GM12801 (cell line): ENCODE results near the gene STEAP1.

Experiments used
- TF ChIP-seq, protein P1 (sequence below): IDR thresholded peaks from one replicate; pipeline ENCODE4 v1.5.1; 2011; ENCODE audit warnings: control low read depth; ENCODE audit not compliant: insufficient read length; ENCODE audit errors: extremely low read depth

STEAP1 gene

DNA sequence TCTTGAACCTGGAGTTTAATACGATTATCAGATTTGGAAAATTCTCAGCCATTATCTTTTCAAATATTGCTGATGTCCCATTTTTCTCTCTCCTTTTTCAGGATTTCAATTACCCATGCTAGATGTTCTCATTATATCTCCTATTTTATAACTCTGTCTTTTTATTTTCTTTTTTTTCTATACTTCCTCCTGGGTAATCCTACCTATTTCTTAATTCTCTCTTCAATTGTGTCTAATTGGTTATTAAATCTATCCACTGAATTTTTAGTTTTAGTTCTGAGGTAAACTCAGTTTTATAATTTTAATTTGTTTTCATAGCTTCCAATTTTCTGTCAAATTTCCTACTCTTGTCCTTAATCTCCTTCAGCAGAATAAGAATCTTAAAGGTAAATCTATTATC lies 15.6 kb downstream of the STEAP1 start:
- TF ChIP-seq, protein P1, sequence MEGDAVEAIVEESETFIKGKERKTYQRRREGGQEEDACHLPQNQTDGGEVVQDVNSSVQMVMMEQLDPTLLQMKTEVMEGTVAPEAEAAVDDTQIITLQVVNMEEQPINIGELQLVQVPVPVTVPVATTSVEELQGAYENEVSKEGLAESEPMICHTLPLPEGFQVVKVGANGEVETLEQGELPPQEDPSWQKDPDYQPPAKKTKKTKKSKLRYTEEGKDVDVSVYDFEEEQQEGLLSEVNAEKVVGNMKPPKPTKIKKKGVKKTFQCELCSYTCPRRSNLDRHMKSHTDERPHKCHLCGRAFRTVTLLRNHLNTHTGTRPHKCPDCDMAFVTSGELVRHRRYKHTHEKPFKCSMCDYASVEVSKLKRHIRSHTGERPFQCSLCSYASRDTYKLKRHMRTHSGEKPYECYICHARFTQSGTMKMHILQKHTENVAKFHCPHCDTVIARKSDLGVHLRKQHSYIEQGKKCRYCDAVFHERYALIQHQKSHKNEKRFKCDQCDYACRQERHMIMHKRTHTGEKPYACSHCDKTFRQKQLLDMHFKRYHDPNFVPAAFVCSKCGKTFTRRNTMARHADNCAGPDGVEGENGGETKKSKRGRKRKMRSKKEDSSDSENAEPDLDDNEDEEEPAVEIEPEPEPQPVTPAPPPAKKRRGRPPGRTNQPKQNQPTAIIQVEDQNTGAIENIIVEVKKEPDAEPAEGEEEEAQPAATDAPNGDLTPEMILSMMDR, result no peak

- TF ChIP-seq, protein P1, result no peak
Observed at GRCh38 chr7:90172121-90172520, 17.9 kb downstream of the STEAP1 start.

DNA sequence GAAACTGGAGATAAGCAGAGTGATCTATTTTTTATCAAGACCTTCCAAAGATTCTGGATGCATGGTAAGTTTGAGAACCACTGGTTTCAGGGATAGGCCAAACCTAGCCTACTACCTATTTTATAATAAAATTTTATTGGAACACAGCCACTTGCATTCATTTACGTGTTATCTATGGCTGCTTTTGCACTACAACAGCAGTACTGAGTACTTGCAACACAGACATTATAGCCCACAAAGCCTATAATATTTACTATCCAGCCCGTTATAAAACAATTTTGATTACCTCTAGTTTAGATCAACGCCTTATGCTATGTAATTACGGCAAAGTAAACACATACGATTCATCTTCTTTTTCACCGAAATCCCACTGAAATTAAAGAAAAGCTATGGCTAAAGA lies 18.4 kb downstream of the STEAP1 start:
- TF ChIP-seq, protein P1, result no peak

- TF ChIP-seq, protein P1, result no peak
Observed at GRCh38 chr7:90173127-90173844, 19.0 kb downstream of the STEAP1 start.

DNA sequence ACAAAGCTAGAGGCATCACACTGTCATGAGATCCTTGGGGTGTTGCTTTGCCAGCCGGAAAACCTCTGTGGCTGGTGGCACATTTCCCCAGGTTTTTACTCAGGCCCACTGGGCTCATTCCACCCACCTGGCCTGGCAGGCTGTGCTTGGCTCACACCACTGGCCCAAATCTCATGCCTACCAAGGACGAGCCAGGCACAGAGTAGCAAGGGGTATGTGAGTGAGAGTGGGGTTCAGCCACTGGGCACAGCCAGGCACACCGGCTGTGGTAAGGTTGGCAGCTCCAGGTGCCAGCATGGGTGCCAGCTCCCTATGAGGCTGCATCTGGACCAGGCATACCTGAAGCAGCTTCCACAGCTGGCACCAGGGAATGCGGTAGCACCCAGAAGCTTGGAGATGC lies 21.4 kb downstream of the STEAP1 start:
- TF ChIP-seq, protein P1, result no peak

DNA sequence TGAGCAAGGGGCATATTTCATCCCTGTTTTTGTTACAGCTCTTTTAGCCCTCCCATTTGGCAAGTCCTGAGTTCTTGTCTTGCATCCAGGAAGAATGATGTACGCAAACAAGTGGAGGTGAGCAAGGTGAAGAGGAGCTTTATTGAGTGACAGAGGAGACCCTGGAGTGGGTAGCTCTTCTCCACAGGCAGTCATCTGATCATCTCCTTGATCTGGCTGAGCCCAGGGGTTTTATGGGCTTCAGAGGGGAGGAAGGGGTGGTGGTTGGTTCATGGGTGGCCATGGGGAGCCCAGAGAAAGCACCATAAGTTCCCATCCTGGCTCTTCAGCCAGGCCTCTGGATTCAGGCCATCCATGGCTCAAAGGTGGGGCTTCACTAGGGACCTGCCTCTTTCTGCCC lies 21.9 kb downstream of the STEAP1 start:
- TF ChIP-seq, protein P1, result no peak

- TF ChIP-seq, protein P1, result no peak
Observed at GRCh38 chr7:90178166-90178565, 23.9 kb downstream of the STEAP1 start.
